Right renal pelvis (tissue), 4 donors: ENCODE results near the gene HERC2. TPM values are rescaled to one million over a fixed set of nuclear protein-coding genes. Genes with fewer than 3 reads are reported as not detected.
"Not testable (repeated sequence)": the region's sequence is repeated elsewhere in the genome, so short reads cannot be mapped to it uniquely, and the experiment has no call there.

Experiments
- DNase-seq, 4 donors: peaks; one replicate each; pipeline ENCODE4 v3.0.0-alpha.2; 2013; ENCODE audit warnings: low read depth in 4 of 4, low spot score in 3 of 4, missing footprints in 1 of 4
- polyA plus RNA-seq, 4 donors: library from polyadenylated mRNA; unstranded; fragments of 120-200 nt; gene quantifications; one replicate each; pipeline ENCODE4 v1.2.1, GENCODE V29; 2013; ENCODE audit not compliant: insufficient read length in 4 of 4

Gene HERC2
- polyA plus RNA-seq, 4 donors = 46.4 to 54.2 (median 50.4) TPM

DNA sequence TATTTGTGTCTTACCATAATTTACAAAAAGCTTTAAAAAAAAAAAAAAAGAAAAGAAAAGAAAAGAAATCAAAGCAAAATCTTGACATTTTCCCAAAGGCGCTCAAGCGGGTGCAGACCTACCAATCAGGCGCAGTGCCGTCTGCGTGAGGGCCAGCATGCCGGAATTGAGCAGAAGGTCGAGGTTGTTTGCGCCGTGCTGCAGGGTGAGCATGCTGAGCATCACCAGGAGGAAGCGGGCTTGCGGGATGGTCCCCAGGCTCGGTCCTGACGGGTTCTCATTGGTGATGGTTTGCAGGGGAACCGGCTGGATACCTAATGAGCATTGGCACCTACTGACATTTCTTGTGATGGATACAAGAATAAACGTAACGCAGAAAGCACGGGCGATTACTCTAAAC lies 93.9 kb downstream of the HERC2 start:
- DNase-seq = no peak

DNA sequence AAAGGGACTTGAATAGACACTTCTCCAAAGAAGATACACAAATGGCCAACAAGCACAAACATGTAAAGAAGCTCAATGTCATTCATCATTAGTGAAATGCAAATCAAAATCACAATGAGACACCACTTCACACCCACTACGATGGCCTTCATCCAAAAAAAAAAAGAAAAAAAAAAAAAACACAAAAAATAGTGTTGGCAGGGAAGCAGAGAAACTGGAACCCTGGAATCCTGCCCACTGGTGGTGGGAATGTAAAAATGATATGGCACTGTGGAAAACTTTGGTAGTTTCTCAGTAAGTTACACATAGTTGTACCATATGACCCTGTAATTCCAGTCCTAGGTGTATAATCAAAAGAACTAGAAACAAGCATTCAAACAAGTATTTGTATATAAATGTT lies 94.7 kb downstream of the HERC2 start:
- not testable (repeated sequence) for DNase-seq

- not testable (repeated sequence) for DNase-seq
Measured at GRCh38 chr15:28222612-28223011, 99.4 kb downstream of the HERC2 start.

DNA sequence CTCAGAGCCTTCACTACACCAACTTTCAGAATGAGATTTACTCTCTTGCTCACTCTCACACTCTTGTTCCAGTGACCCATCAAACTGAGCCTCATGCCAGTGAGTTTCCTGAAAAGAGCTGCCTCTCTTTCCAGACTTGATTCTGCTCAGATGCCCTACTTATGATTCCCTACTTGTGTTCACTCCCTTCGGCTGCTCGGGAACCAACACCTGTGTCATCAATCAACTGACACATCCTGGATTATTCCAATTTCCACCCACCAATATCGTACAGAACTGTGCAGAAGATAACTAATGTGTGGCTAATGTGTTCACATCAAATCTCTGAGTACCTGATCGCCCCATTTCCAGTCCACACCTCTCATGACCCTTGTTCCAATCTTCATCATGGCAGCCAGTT lies 100.3 kb downstream of the HERC2 start:
- not testable (repeated sequence) for DNase-seq

DNA sequence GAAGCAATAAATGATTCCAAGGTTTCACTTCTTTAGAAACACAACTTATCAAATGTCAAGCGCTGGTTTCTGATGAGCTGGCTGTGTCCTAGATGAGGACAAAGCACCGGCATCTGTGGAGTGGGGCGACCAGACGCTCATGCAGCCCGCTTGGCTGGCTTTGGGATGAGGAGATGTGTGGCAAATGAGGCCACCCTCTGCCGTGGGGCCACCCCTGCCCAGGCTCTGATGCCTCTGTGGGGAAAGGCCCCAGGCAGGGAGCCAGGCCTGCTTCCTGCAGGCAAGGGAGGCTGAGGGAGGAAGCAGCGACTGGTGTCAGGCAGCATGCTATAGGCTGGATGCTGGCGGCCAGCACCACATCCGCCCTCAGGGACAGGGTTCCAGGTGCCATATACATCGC lies 102.9 kb downstream of the HERC2 start:
- DNase-seq = no peak

- not testable (repeated sequence) for DNase-seq
Measured at GRCh38 chr15:28216946-28217546, 104.9 kb downstream of the HERC2 start.

DNA sequence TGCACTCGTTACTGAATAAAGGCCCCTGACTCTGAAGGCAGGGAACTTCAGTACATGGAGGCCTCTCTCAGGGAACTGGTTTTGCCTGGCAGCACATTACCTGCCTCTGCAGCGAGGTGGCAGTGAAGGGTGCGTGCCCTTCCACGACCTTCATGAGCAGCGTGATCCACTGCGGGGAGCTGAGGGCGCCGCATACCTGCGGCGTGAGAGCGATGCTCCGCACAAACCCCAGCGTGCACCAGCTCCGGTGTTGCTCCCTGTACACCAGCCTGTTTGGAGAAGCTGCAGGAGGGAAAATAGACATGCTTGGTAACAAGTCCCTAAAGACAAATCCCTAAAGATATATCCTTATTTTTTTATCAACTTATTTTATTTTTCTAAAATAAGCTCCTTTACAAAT lies 106.5 kb downstream of the HERC2 start:
- DNase-seq = not testable (repeated sequence)

DNA sequence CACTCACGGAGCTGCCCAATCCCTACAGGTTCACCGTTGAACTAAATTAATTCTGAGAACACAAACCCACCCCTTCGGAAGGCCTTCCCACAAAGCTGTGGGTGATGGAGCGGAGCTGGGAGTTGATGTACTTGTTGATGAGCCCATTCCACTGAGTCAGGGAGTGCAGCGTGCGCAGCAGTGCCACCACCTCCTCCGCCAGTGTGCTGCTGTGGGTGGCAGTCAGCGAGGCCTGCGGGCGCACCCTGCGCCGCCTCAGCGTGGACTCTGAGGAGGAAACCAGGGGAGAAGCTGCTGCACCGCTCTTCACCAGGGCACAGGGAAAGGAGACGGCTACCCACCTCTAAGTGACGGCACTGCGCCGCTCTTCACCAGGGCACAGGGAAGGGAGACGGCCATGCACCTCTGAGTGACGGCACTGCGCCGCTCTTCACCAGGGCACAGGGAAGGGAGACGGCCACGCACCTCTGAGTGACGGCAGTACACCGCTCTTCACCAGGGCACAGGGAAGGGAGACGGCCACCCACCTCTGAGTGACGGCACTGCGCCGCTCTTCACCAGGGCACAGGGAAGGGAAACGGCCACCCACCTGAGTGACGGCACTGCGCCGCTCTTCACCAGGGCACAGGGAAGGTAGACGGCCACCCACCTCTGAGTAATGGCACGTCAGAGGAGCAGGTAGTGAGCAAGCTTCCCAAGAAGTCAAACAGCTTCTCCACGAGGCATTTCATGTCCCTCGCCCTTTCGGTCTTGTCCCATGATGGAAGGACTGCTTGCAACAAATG lies 107.8 kb downstream of the HERC2 start:
- DNase-seq = not testable (repeated sequence)

GRCh38 chr15:28213393-28213792 lies 108.6 kb downstream of the HERC2 start:
- DNase-seq = not testable (repeated sequence)

GRCh38 chr15:28208583-28208982 lies 113.4 kb downstream of the HERC2 start:
- no peak for DNase-seq

DNA sequence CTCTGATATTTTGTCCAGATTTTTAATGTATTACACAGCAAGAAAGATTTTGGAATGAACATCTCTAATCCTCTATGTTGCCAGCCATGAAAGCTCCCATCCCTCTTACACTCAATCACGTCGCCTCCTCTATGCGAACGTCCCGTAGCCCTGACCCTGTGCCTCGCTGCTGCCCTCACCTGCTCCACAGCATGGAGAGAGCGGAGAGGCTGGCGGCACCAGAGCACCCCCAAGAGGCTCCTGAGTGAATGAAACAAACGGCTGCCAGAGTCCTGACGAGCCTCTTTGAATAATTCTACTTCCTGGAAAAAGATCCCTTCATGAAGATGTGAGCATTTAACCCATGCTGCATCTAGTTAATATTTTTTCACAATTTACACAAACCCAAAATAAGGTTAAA lies 116.3 kb downstream of the HERC2 start:
- DNase-seq = not testable (repeated sequence)

DNA sequence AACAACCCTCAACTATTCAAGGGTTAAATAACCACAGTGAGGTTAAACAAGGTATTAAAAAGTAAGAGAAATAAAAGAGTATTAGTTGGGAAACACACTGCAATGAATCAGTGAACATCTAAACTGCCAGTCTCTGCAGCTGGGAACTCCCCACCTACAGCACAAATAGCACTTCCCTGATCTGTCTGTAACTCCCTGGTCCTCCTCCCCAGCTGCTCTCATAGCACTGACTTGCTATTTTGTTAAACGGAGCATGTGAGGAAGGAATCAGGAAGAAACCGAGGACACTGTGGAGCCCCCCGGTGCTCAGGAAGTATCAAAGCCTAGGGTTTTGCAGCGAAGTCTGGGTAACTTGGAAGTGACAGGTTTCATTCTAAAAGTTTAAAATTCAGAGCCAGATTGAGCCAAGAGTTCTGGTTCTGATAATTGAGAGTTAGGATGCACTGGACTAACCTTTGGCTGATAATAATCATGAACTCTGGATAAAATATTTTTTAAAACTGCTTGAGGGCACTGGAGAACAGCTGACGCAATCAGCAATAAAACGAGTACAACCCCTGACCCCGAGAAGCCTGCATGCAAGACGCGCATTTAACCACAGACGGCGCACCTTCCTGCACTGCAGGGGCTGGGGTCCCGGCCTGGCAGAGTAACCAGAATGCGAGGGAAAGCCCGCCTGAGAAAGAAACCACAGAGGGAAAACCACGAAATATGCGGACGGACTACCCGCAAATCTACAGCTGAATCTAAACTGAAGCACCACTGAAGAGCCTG lies 118.7 kb downstream of the HERC2 start:
- not testable (repeated sequence) for DNase-seq

- not testable (repeated sequence) for DNase-seq
Measured at GRCh38 chr15:28202124-28202523, 119.9 kb downstream of the HERC2 start.

DNA sequence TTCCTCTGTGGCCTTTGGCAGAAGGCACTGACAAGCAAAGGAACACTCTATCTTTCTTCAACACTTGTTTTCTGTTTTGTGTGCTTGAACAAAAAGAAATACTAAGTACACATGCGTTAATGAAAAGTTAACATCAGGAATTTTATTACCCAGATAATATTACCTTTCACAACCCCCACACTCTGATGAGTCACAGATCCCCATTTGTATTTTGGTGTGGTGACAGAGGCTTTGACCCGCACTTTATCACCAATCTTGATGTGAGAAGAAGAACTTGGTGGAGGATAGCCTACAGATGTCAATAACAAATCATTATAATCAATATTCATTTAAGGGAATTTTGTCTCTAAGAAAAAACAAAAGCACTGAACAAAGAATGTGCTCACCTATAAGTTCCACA lies 123.8 kb downstream of the HERC2 start:
- DNase-seq = not testable (repeated sequence)

DNA sequence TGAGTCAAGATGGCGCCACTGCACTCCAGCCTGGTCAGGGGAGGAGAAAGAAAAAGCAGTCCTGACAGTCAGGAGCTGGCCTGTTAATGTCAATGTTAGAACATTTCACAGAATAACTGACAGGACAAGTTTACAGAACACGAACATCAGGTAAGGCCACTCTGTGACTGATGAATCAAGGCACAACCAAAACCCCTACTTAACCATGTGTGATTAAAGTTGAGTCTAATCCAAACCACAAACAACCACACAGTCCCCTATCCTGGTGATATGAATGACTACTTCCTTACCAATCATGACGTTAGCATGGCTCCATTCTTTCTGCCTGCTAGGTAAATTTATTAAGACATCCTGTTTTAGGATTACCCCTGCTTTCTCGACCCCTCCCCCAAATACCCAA lies 124.3 kb downstream of the HERC2 start:
- DNase-seq = not testable (repeated sequence)

DNA sequence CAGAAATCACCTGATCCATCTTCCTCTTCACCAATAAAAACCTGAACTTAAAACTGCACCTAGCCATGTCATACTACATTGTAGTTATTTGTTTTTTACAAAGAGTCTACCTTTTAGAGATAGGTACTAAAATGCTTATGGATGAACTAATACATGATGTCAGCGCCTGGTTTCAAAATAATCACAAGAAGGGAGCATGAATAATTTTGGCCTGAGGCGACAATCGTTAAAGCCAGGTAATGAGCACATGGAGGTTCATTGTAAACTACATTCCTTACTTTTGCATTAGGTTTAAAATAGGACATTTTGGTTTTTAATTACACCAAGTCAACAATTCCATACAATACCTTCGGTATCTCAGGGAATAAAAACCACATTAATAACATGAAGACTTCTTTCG lies 125.4 kb downstream of the HERC2 start:
- DNase-seq = not testable (repeated sequence)

DNA sequence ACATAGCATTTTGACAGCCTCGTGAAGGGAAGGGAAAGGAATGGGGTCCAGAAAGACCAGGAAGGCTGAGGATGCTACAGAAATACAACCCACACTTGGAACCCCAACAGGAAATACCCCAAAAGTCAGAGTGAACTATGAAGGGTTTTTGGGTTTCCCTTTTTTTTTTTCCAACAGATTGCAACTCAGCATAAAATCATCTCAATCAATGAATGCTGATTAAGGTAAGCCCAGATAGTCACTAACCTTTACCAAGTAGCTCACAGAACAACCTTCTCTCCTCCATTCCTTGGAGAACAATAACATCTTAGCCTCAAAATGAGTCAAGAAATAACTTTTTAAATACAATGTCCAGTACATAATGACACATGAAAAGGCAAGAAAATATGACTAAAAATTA lies 129.2 kb downstream of the HERC2 start:
- no peak for DNase-seq

GRCh38 chr15:28191832-28192231 lies 130.1 kb downstream of the HERC2 start:
- DNase-seq = peak; percentile 53 to 64 (median 56)

DNA sequence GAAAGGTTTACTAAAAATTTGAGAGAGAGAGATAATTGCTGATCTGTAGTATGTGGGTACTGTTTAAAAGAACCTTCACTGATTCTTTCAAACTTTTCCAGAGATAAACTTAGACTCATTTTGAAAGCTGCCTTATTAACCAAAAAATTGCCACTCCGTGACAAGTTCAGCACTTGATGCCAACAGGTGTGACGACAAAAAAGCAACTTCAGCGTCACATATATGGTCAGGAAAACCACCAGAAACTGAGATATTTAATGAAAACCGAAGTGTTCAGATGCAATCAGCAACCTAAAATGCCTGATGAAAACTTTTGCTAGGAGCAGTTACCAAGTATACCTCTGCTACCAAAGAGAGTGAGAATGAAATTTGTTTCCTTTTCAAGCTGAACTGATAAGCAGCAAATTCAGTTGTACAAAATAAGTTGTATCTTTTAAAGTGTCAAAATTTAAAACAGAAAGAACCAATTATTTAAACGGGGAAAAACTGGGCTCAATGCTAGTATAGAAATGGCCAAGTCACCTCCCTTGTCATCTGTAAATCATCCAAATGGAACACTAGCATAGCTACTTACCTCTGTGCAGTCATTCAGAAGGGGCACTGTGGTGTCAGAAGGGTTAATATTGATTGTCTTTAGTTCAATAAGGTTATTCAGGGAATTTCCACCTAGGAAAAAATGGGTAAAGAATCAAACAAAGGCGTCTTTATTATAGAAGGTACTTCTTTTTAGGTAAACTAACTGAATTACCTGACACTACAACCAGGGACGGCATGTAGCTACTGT lies 131.4 kb downstream of the HERC2 start:
- no peak for DNase-seq

DNA sequence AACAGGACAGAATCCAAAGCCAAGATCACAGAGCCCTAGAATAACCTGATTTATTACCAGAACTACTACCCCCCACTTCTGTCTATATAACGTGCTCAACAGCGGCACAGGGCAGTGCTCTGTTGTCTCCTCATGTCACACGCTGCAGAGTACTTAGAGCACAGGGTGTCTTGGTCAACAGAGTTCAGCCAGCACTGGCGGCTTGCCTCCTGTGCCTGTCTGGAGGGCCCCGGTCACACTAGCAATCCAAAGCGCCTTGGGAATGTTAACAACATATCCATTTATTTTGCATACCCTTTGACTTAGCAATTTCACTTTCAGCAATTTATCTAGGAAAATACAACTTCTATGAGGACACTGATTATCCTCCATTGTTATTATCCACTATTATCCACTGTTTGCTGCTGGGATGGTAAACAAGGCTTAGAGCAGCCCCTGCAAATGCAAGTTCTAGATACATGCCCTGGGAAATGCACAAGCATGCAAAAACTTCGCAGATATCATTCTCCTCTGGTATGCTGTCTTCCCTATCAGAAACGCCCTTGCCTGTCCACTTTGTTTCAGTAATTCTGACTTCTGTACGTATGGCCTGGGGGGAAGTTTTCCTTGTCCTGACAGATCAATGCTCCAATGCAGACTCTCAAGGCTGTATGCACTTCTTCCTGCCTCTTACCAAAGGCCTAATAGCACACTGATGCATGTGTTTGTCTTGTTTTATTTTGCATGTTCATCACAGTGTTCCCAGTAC lies 136.7 kb downstream of the HERC2 start:
- no peak for DNase-seq
